ENCODE data around the gene CHST11. TPM values are rescaled to one million over a fixed set of nuclear protein-coding genes. Genes with fewer than 3 reads are reported as not detected.

Gene CHST11
- total and polyA plus RNA-seq, 2 of the 4 experiments (the other 2 are of a cell fraction), result 1.4 to 2.7 TPM

DNA sequence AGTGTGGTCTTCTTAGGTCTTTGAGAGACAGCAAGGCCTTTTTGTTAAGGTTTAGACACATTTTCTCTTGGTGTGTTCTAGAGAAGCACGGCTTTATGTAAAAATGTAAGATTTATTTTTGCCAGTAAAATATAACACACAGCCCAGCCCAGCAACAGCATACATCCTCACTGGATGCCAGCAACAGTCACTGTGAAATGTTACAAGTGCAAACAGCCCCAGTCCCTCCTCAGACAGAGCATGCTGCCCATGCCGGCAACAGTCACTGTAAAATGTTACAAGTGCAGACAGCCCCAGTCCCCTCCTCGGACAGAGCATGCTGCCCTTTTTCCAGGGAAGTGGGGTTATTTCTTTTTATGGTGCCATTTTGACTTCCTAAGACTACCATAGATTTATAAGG, 207.6 kb downstream of the CHST11 start:
- no peak overlapping the region for H2AK5ac ChIP-seq (ENCODE audit: low read depth, low read length)
- in situ Hi-C loops (cut with MboI; ENCODE audit: low sequenced_read_pairs) (no loop called here), intact Hi-C loops (cut with micrococcal nuclease) (no loop called here), dilution Hi-C loops (cut with HindIII; ENCODE audit: low sequenced_read_pairs, unreplicated experiment) (no loop called here)
- H3K4me1 ChIP-seq (ENCODE audit: control insufficient read depth, insufficient read depth, low read length), result 0 out of 2 replicates have a peak, but pooled peaks cover 2% of the 10 kb centered on the region
- H3K23ac ChIP-seq (ENCODE audit: low read depth, low read length), result no peak overlapping the region
- H4K91ac ChIP-seq (ENCODE audit: insufficient read depth, low read depth, low read length), result no peak overlapping the region
- H2BK5ac ChIP-seq (ENCODE audit: low read depth, low read length, poor library complexity, severe bottlenecking), result no peak overlapping the region
- H3K9me3 ChIP-seq (ENCODE audit: control insufficient read depth, insufficient read depth, low read length), result no peaks in the 10 kb centered on the region
- H3K36me3 ChIP-seq (ENCODE audit: control insufficient read depth, insufficient read depth, low read length), result no peaks in the 10 kb centered on the region
- no peak overlapping the region for H2BK20ac ChIP-seq (ENCODE audit: low read depth, low read length)
- H4K5ac ChIP-seq (ENCODE audit: low read depth, low read length), result no peak overlapping the region
- no peak for TF ChIP-seq MAZ (IDR thresholded peaks at IDR 0.05; ENCODE audit: borderline replicate concordance, low read depth, low read length)
- TF ChIP-seq FOS (IDR thresholded peaks at IDR 0.05; ENCODE audit: low read depth, low read length), result no peak
- no peak for TF ChIP-seq CHD1 (IDR thresholded peaks at IDR 0.05; ENCODE audit: low read depth, low read length)
- no peak for TF ChIP-seq POLR2A (IDR thresholded peaks at IDR 0.05; ENCODE audit: low read depth, low read length)
- no peak for TF ChIP-seq SMC3 (IDR thresholded peaks at IDR 0.05; ENCODE audit: low read depth, low read length)
- TF ChIP-seq MAFK (IDR thresholded peaks at IDR 0.05; ENCODE audit: low read depth, low read length), result no peak
- TF ChIP-seq, protein P1, sequence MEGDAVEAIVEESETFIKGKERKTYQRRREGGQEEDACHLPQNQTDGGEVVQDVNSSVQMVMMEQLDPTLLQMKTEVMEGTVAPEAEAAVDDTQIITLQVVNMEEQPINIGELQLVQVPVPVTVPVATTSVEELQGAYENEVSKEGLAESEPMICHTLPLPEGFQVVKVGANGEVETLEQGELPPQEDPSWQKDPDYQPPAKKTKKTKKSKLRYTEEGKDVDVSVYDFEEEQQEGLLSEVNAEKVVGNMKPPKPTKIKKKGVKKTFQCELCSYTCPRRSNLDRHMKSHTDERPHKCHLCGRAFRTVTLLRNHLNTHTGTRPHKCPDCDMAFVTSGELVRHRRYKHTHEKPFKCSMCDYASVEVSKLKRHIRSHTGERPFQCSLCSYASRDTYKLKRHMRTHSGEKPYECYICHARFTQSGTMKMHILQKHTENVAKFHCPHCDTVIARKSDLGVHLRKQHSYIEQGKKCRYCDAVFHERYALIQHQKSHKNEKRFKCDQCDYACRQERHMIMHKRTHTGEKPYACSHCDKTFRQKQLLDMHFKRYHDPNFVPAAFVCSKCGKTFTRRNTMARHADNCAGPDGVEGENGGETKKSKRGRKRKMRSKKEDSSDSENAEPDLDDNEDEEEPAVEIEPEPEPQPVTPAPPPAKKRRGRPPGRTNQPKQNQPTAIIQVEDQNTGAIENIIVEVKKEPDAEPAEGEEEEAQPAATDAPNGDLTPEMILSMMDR (conservative IDR thresholded peaks at IDR 0.05; ENCODE audit: low read depth, low read length), result no peak
- TF ChIP-seq, protein P2, sequence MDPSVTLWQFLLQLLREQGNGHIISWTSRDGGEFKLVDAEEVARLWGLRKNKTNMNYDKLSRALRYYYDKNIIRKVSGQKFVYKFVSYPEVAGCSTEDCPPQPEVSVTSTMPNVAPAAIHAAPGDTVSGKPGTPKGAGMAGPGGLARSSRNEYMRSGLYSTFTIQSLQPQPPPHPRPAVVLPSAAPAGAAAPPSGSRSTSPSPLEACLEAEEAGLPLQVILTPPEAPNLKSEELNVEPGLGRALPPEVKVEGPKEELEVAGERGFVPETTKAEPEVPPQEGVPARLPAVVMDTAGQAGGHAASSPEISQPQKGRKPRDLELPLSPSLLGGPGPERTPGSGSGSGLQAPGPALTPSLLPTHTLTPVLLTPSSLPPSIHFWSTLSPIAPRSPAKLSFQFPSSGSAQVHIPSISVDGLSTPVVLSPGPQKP (IDR thresholded peaks at IDR 0.05; ENCODE audit: borderline replicate concordance, low read depth, low read length), result no peak
- no peak for TF ChIP-seq RAD21 (IDR thresholded peaks at IDR 0.05; ENCODE audit: low read length)
- no peak for TF ChIP-seq MXI1 (IDR thresholded peaks at IDR 0.05; ENCODE audit: borderline replicate concordance, low read depth, low read length)
- no peak for TF ChIP-seq RFX5 (IDR thresholded peaks at IDR 0.05; ENCODE audit: low read depth, low read length)
- H3K79me1 ChIP-seq (ENCODE audit: low read depth in 1 of 2, low read length in 2 of 2), result no peaks in the 10 kb centered on the region
- H3K56ac ChIP-seq (ENCODE audit: extremely low read depth, insufficient read depth, low read length), result no peak overlapping the region
- H2BK15ac ChIP-seq (ENCODE audit: low read depth, low read length), result no peak overlapping the region
- no peak overlapping the region for H3K4ac ChIP-seq (ENCODE audit: low read depth, low read length)
- ChIA-PET CTCF (no interaction called here), POLR2A (ENCODE audit: unreplicated experiment) (no interaction called here)
- H3K18ac ChIP-seq (ENCODE audit: low read depth, low read length), result no peak overlapping the region
- H2AK9ac ChIP-seq (replicated peaks; ENCODE audit: low read depth, low read length, poor library complexity), result no peak overlapping the region
- H3K27ac ChIP-seq (ENCODE audit: insufficient read depth, low read length), result no peak overlapping the region
- no peak overlapping the region for H3K9ac ChIP-seq (ENCODE audit: low read depth, low read length)
- ATAC-seq (ENCODE audit: low read depth) (no peak), DNase-seq (no peak)
- no peaks in the 10 kb centered on the region for H4K20me1 ChIP-seq (ENCODE audit: insufficient read depth, low read length)
- no TSS peak for BruUV-seq (replicated peaks)
- no peak overlapping the region for H3K4me2 ChIP-seq (ENCODE audit: low read depth, low read length)
- no peaks in the 10 kb centered on the region for H3K9me1 ChIP-seq (ENCODE audit: insufficient read depth, low read length)
- no peak overlapping the region for H3K14ac ChIP-seq (replicated peaks; ENCODE audit: low read depth, low read length)
- H3K4me3 ChIP-seq (ENCODE audit: insufficient read depth, low read depth, low read length), result no peak overlapping the region
- no peak overlapping the region for H2AFZ ChIP-seq (replicated peaks; ENCODE audit: low read length, poor library complexity)
- no peak overlapping the region for H2BK120ac ChIP-seq (ENCODE audit: low read depth, low read length)
- 80% methylated on average over 1 of the region's 3 CpGs; no CpG with 5 or more reads in 1 of the 2 experiments for WGBS, 2 experiments (ENCODE audit: extremely low coverage in 2 of 2, insufficient read length in 1 of 2)
- H3K27me3 ChIP-seq (ENCODE audit: control insufficient read depth, insufficient read depth, low read length), result peaks cover 3% of the 10 kb centered on the region
- no peak overlapping the region for H4K8ac ChIP-seq (ENCODE audit: low read depth in 2 of 2, low read length in 2 of 2)
